Measurements from ENCODE around the gene DZIP3. TPM values are rescaled to one million over a fixed set of nuclear protein-coding genes. Genes with fewer than 3 reads are reported as not detected.

Gene DZIP3
- total RNA-seq, 1 experiment from 2014 or later, result 22.1 TPM

GRCh38 chr3:108713816-108714215 is 124.3 kb downstream of the DZIP3 start:
- Histone ChIP-seq H2BK15ac (ENCODE audit: low read depth, low read length) (no peak overlapping the region), H4K91ac (ENCODE audit: insufficient read length, low read depth, low read length) (no peak overlapping the region), H3K4me2 (ENCODE audit: insufficient read depth, insufficient read length, low read length) (no peak overlapping the region), H3T11ph (ENCODE audit: low read length) (no peak overlapping the region), H2BK12ac (ENCODE audit: insufficient read length, low read depth, low read length) (no peak overlapping the region), H2AK5ac (ENCODE audit: insufficient read length, low read length) (no peak overlapping the region), H3K79me2 (ENCODE audit: insufficient read depth, low read length) (no peaks in the 10 kb centered on the region), H3K27me3 (ENCODE audit: insufficient read depth, low read length) (no peaks in the 10 kb centered on the region), H3K4me1 (ENCODE audit: insufficient read depth, low read length) (no peaks in the 10 kb centered on the region), H2BK5ac (ENCODE audit: insufficient read length, low read length) (no peak overlapping the region), H3K79me1 (ENCODE audit: insufficient read depth, low read depth, low read length, poor library complexity, severe bottlenecking) (no peaks in the 10 kb centered on the region), H3K27ac (ENCODE audit: insufficient read length, low read depth, low read length) (no peak overlapping the region), H2BK20ac (ENCODE audit: low read depth, low read length, poor library complexity, severe bottlenecking) (no peak overlapping the region), H3K23ac (ENCODE audit: insufficient read length, low read depth, low read length) (no peak overlapping the region), H3K4ac (ENCODE audit: low read depth, low read length) (no peak overlapping the region), H2BK120ac (ENCODE audit: low read depth, low read length, poor library complexity, severe bottlenecking) (no peak overlapping the region), H4K5ac (ENCODE audit: insufficient read length, low read depth, low read length) (no peak overlapping the region), H3K9ac (ENCODE audit: extremely low read depth, insufficient read length, low read length) (no peak overlapping the region), H4K8ac (replicated peaks; ENCODE audit: insufficient read length, low read depth, low read length) (no peak overlapping the region), H3K9me3 (ENCODE audit: control insufficient read depth, low read depth, low read length) (no peaks in the 10 kb centered on the region), H3K18ac (ENCODE audit: insufficient read length, low read depth, low read length) (no peak overlapping the region), H2AFZ (ENCODE audit: low read length) (no peak overlapping the region), H3K14ac (ENCODE audit: insufficient read depth, low read length) (no peak overlapping the region), H3K56ac (ENCODE audit: insufficient read length, low read depth, low read length) (no peak overlapping the region), H3K23me2 (ENCODE audit: insufficient read length, low read depth, low read length, poor library complexity, severe bottlenecking) (no peaks in the 10 kb centered on the region), H4K20me1 (ENCODE audit: control insufficient read depth, insufficient read depth, insufficient read length) (no peaks in the 10 kb centered on the region)
- no CpG with 5 or more reads among the region's 3 CpGs for WGBS (ENCODE audit: extremely low coverage, insufficient read length, low lambda C conversion rate)
- H3K4me1 Mint-ChIP-seq, result no peaks in the 10 kb centered on the region
- no peak for DNase-seq
- H3K27me3 Mint-ChIP-seq (ENCODE audit: low read depth), result no peaks in the 10 kb centered on the region
- no peaks in the 10 kb centered on the region for H3K9me3 Mint-ChIP-seq
- no peaks in the 10 kb centered on the region for H3K36me3 Mint-ChIP-seq (ENCODE audit: insufficient read depth in 1 of 3, low read depth in 3 of 3)
- no peak for TF ChIP-seq CTCF (conservative IDR thresholded peaks at IDR 0.05)
- H3K27ac Mint-ChIP-seq, result no peak overlapping the region
- H3K4me3 Mint-ChIP-seq, result no peak overlapping the region

Measured in H9 (cell line).